Retinal pigment epithelial cell (primary cell): ENCODE measurements around the gene COL26A1.

Experiments
- DNase-seq: peaks from one replicate; pipeline ENCODE4 v3.0.0-alpha.2; 2010; ENCODE audit warnings: low read depth
- H3K4me3 ChIP-seq: 2 replicates; pipeline ENCODE4 v1.5.1; 2011; ENCODE audit warnings: mild to moderate bottlenecking, low read length, control low read depth, moderate library complexity
- TF ChIP-seq, protein P1 (sequence below): conservative IDR thresholded peaks from 2 replicates; pipeline ENCODE4 v1.5.1; 2011; ENCODE audit warnings: low read depth, low read length, control low read depth, inconsistent platforms

COL26A1 gene

DNA sequence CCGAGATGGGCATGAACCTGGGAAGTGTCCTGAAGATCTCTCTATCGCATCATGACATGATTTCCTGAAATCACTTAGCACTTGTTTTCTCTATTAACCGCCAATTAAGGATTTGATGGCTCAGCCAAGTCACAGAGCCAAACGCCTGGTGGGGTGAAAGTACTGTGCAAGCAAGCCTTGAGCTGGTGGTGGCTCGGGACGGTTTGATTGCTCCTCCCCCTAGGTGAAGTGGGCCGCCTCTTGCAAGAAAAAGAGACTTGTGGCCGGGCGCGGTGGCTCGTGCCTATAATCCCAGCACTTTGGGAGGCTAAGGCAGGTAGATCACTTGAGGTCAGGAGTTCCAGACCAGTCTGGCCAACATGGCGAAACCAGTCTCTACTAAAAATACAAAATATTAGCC is 50.3 kb downstream of the COL26A1 start:
- TF ChIP-seq, protein P1, sequence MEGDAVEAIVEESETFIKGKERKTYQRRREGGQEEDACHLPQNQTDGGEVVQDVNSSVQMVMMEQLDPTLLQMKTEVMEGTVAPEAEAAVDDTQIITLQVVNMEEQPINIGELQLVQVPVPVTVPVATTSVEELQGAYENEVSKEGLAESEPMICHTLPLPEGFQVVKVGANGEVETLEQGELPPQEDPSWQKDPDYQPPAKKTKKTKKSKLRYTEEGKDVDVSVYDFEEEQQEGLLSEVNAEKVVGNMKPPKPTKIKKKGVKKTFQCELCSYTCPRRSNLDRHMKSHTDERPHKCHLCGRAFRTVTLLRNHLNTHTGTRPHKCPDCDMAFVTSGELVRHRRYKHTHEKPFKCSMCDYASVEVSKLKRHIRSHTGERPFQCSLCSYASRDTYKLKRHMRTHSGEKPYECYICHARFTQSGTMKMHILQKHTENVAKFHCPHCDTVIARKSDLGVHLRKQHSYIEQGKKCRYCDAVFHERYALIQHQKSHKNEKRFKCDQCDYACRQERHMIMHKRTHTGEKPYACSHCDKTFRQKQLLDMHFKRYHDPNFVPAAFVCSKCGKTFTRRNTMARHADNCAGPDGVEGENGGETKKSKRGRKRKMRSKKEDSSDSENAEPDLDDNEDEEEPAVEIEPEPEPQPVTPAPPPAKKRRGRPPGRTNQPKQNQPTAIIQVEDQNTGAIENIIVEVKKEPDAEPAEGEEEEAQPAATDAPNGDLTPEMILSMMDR: no peak
- no peak for DNase-seq
- no peak overlapping the region for H3K4me3 ChIP-seq

DNA sequence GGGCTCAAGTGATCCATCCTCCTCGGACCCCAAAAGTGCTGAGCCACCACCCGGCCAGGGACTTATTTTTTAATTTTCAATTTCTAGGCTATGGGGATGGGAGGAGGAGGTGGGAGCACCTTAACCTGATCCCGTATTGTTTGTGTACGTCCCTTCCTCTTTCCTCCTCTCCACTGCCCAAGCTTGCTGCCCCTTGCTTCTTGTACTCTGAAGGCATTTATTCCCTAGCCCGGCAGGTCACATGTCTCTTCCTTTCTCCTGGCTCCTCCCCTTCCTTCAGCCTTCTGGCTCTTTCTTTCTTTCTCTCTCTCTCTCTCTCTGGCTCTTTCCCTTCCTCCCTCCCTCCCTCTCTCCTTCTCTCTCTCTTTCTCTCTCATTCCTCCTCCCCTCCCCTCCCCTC is 56.0 kb downstream of the COL26A1 start:
- no peak overlapping the region for H3K4me3 ChIP-seq
- TF ChIP-seq, protein P1: no peak
- no peak for DNase-seq

DNA sequence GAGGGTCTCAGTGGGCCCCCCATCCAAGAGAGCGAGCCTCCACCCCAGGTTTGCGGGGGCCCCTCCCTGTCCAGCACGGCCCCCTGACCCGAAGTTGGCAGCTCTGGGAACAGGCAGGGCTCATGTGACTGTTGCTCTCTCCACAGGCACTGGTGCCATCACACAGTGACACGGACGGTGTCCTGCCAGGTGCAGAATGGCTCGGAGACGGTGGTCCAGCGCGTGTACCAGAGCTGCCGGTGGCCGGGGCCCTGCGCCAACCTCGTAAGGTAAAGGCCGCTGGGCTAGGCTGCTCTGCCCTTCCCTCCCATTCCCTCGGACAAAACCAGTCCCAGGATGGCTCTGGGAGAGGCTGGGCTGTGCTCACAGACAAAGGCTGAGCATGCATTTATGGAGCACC is 57.2 kb downstream of the COL26A1 start:
- DNase-seq: no peak
- H3K4me3 ChIP-seq: no peak overlapping the region
- TF ChIP-seq, protein P1: no peak

DNA sequence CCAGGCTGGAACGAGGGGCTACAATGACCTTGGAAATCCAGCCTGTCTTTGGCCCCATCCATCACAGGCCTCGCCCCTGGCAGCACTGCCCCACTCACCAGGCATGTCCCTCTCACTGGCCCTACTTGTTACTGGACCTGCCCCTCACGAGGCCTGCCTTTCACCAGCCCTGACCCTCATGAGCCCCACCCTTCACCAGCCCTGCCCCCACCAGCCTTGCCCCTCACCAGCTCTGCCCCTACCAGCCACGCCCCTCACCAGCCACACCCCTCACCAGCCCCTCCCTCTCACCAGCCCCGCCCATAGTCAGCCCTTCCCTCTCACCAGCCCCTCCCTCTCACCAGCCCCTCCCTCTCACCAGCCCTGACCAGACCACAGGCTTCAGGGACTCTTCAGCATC is 57.8 kb downstream of the COL26A1 start:
- no peak overlapping the region for H3K4me3 ChIP-seq
- TF ChIP-seq, protein P1: no peak
- no peak for DNase-seq

DNA sequence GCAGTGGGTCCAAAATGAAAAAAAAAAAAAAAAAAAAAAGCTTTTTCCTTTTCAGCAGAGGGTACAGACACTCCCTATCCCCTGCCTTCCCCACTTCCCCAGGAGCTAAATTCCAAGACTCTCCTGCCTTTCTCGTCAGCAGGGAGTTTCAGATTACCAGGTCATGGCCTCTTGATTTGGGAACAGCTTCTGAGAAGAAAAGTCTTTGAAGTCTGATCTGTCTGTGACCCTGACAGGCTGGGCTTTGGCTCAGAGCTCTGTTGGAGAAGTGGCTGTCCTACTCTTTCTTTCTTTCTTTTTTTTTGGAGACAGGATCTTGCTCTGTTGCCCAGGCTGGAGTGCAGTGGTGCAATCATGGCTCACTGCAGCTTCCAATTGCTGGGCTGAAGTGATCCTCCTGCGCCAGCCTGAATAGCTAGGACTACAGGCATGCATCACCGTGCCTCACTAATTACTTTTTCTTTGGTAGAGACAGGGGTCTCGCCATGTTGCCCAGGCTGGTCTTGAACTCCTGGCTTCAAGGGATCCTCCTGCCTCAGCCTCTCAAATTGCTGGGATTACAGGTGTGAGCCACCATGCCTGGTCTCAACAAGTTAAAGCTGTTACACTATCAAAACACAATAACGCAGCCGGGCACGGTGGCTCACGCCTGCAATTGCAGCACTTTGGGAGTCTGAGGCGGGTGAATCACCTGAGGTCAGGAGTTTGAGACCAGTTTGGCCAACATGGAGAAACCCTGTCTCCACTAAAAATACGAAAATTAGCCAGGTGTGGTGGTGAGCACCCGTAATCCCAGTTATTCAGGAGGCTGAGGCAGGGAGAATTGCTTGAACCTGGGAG is 59.9 kb downstream of the COL26A1 start:
- TF ChIP-seq, protein P1: no peak
- no peak for DNase-seq
- no peak overlapping the region for H3K4me3 ChIP-seq

DNA sequence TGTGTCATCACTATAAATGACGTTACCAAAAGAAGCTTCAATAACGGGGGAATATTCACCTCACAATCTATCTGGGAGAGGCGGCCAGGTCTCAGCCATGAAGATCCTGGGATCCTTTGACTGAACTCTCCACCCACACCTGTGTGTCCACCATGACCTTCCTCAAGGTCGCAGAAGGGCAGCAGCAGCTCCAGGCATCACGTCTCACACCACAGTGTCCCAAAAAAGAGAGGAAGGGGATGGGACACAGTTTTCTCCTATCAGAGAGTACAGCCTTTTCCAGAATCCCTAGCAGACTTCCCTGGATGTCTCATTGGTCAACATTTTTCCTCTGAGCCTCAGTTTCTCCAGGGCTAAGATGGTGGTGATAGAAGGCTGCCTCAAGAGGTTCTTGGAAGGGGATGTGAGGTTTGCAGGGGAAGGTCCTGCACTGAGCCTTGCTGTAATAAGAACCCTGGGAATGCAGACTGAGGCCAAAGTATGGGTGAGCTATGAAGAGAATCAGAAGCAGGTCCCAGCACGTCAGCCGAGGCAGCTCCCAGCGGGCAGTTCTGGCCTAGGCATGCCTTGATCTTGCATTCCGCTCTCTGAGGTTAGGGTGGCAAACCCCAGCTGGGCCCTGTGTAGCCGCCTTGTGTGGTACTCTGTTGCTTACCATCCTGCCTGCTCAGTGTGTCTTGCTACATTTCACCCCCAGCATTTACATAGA is 63.8 kb downstream of the COL26A1 start:
- H3K4me3 ChIP-seq: no peak overlapping the region
- TF ChIP-seq, protein P1: no peak
- no peak for DNase-seq
